ENCODE results near the gene ANKH.

Gene ANKH

DNA sequence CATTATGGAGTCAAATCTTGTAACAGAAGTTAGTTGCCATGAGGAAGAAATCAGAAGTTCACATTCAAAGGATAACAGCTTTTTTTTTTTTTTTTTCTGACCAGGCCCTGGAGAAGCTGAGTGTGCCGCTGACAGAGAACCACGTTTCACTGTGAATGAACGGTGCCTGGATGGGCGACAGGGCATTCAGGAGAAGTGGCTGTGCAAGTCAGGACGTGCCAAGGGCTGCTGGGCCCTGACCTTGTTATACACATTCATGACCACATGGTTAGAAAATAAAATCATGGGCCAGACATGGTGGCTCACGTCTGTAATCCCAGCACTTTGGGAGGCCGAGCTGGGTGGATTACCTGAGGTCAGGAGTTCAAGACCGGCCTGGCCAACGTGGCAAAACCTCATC lies 91.6 kb downstream of the ANKH start:
- Histone ChIP-seq H3K9me3 (ENCODE audit: insufficient read depth, low read depth, low read length) (0 out of 2 replicates have a peak, but pooled peaks cover 3% of the 10 kb centered on the region), H2AFZ (ENCODE audit: low read length) (no peak overlapping the region), H3K4me3 (ENCODE audit: low read length, poor library complexity, severe bottlenecking) (no peak overlapping the region), H3K27me3 (ENCODE audit: insufficient read depth, low read length, poor library complexity, severe bottlenecking) (no peaks in the 10 kb centered on the region), H3K9me2 (replicated peaks; ENCODE audit: low read depth, low read length) (no peaks in the 10 kb centered on the region), H4K20me1 (ENCODE audit: insufficient read depth, low read length, poor library complexity, severe bottlenecking) (no peaks in the 10 kb centered on the region), H3F3A (ENCODE audit: low read depth) (no peaks in the 10 kb centered on the region), H3K9ac (ENCODE audit: low read depth, low read length, poor library complexity, severe bottlenecking) (no peak overlapping the region), H3K79me2 (ENCODE audit: insufficient read depth, low read length) (peaks cover 6% of the 10 kb centered on the region; the same call in 1 of the 2 replicates), H3K36me3 (ENCODE audit: insufficient read depth, low read length) (peaks cover 5% of the 10 kb centered on the region; the same call in 1 of the 2 replicates), H3K4me2 (ENCODE audit: low read depth, low read length, poor library complexity, severe bottlenecking) (no peak overlapping the region), H3K4me1 (ENCODE audit: insufficient read depth, low read length, poor library complexity, severe bottlenecking) (no peaks in the 10 kb centered on the region)
- TF ChIP-seq EZH2phosphoT487 (IDR thresholded peaks at IDR 0.05; ENCODE audit: borderline replicate concordance) = no peak
- TF ChIP-seq, protein P1, sequence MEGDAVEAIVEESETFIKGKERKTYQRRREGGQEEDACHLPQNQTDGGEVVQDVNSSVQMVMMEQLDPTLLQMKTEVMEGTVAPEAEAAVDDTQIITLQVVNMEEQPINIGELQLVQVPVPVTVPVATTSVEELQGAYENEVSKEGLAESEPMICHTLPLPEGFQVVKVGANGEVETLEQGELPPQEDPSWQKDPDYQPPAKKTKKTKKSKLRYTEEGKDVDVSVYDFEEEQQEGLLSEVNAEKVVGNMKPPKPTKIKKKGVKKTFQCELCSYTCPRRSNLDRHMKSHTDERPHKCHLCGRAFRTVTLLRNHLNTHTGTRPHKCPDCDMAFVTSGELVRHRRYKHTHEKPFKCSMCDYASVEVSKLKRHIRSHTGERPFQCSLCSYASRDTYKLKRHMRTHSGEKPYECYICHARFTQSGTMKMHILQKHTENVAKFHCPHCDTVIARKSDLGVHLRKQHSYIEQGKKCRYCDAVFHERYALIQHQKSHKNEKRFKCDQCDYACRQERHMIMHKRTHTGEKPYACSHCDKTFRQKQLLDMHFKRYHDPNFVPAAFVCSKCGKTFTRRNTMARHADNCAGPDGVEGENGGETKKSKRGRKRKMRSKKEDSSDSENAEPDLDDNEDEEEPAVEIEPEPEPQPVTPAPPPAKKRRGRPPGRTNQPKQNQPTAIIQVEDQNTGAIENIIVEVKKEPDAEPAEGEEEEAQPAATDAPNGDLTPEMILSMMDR (conservative IDR thresholded peaks at IDR 0.05; ENCODE audit: low read length) = no peak

DNA sequence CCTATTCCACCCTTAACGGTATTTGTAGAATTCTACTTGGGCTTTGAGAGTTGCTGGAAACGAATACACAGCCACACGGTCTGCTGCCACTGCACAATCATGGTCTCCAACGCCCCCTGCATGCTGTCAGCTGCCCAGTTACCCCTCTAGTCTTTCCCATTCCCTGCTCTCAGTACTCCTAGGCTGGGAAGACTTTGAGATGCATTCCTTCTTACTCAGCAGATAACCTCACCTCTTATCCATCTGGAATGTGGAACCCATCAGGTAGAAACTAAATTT lies 92.8 kb downstream of the ANKH start:
- Histone ChIP-seq H3K27me3 (ENCODE audit: insufficient read depth, low read length, poor library complexity, severe bottlenecking) (no peaks in the 10 kb centered on the region), H3K4me3 (ENCODE audit: low read length, poor library complexity, severe bottlenecking) (no peak overlapping the region), H3K4me1 (ENCODE audit: insufficient read depth, low read length, poor library complexity, severe bottlenecking) (no peaks in the 10 kb centered on the region), H3K4me2 (ENCODE audit: low read depth, low read length, poor library complexity, severe bottlenecking) (no peak overlapping the region), H3K36me3 (ENCODE audit: insufficient read depth, low read length) (peaks cover 5% of the 10 kb centered on the region; the same call in 1 of the 2 replicates), H3K9ac (ENCODE audit: low read depth, low read length, poor library complexity, severe bottlenecking) (no peak overlapping the region), H3K79me2 (ENCODE audit: insufficient read depth, low read length) (no peaks in the 10 kb centered on the region), H3F3A (ENCODE audit: low read depth) (no peaks in the 10 kb centered on the region), H2AFZ (ENCODE audit: low read length) (no peak overlapping the region), H4K20me1 (ENCODE audit: insufficient read depth, low read length, poor library complexity, severe bottlenecking) (no peaks in the 10 kb centered on the region), H3K9me3 (ENCODE audit: insufficient read depth, low read depth, low read length) (0 out of 2 replicates have a peak, but pooled peaks cover 3% of the 10 kb centered on the region), H3K9me2 (replicated peaks; ENCODE audit: low read depth, low read length) (no peaks in the 10 kb centered on the region)
- TF ChIP-seq, protein P1 (conservative IDR thresholded peaks at IDR 0.05; ENCODE audit: low read length) = no peak
- TF ChIP-seq EZH2phosphoT487 (IDR thresholded peaks at IDR 0.05; ENCODE audit: borderline replicate concordance) = no peak

DNA sequence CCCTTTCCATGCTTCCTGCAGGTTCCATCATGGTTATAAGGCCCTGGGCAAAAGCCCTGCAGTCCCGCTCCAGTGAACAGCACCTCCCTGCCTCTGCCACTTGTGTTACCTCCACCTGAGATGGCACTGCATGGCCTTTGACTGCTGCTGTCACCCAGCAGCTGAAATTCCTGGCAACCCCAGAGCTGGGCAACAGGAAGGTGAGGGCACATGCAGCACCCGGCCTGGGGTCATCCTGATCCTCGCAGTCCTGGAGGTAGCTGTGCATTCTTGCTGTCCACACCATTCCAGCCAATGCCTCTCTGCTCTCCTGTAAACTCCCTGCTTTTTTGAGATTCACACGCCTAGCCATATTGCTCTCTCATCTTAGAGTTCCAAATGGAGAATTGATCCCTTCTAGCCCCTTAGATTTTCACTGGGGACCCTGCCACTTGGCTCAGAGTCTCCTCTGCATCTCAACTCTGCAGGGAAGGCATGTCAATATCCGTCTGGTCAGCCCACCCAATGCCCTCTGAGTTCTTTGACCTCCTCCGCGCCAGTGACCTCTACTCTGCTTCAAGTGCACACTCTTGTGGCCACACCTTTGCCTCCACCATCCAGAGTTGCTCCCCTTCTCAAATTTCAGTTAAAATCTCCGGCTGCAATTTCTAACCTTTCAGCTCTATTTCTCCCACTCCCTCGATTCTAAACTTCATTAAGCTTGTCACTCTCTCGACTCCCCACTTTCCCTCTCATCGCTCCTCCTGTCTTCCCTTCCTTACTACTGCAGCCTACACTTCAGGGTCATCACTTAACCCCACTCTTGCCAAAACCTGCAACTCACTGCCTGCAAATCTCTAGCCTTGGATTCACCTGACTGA lies 93.4 kb downstream of the ANKH start:
- no peak overlapping the region for H3K9ac ChIP-seq (ENCODE audit: low read depth, low read length, poor library complexity, severe bottlenecking)
- no peaks in the 10 kb centered on the region for H3K79me2 ChIP-seq (ENCODE audit: insufficient read depth, low read length)
- H3K27me3 ChIP-seq (ENCODE audit: insufficient read depth, low read length, poor library complexity, severe bottlenecking) = no peaks in the 10 kb centered on the region
- no peak overlapping the region for H2AFZ ChIP-seq (ENCODE audit: low read length)
- no peaks in the 10 kb centered on the region for H3K9me2 ChIP-seq (replicated peaks; ENCODE audit: low read depth, low read length)
- TF ChIP-seq, protein P1 (conservative IDR thresholded peaks at IDR 0.05; ENCODE audit: low read length) = no peak
- TF ChIP-seq EZH2phosphoT487 (IDR thresholded peaks at IDR 0.05; ENCODE audit: borderline replicate concordance) = no peak
- no peaks in the 10 kb centered on the region for H3F3A ChIP-seq (ENCODE audit: low read depth)
- H3K4me3 ChIP-seq (ENCODE audit: low read length, poor library complexity, severe bottlenecking) = no peak overlapping the region
- no peak overlapping the region for H3K4me2 ChIP-seq (ENCODE audit: low read depth, low read length, poor library complexity, severe bottlenecking)
- H3K9me3 ChIP-seq (ENCODE audit: insufficient read depth, low read depth, low read length) = no peaks in the 10 kb centered on the region
- H3K4me1 ChIP-seq (ENCODE audit: insufficient read depth, low read length, poor library complexity, severe bottlenecking) = no peaks in the 10 kb centered on the region
- H4K20me1 ChIP-seq (ENCODE audit: insufficient read depth, low read length, poor library complexity, severe bottlenecking) = no peaks in the 10 kb centered on the region
- H3K36me3 ChIP-seq (ENCODE audit: insufficient read depth, low read length) = peaks cover 5% of the 10 kb centered on the region; the same call in 1 of the 2 replicates
